Esophagus (tissue), 2 donors: ENCODE measurements around the gene RBMY1F. TPM values are rescaled to one million over a fixed set of nuclear protein-coding genes. Genes with fewer than 3 reads are reported as not detected.
"Not testable (repeated sequence)": the region's sequence is repeated elsewhere in the genome, so short reads cannot be mapped to it uniquely, and the experiment has no call there.

Source experiments
- H3K27ac ChIP-seq, 2 donors: one replicate each; pipeline ENCODE4 v1.5.1; 2013; ENCODE audit warnings: low read depth in 2 of 2, mild to moderate bottlenecking in 2 of 2, inconsistent platforms in 1 of 2, low read length in 1 of 2, moderate library complexity in 1 of 2
- H3K27me3 ChIP-seq, 2 donors: one replicate each; pipeline ENCODE4 v1.6.1; 2013; ENCODE audit warnings: low read length in 2 of 2, control low read depth in 1 of 2, mild to moderate bottlenecking in 1 of 2; ENCODE audit not compliant: insufficient read depth in 2 of 2, control insufficient read depth in 1 of 2
- H3K36me3 ChIP-seq, 2 donors: one replicate each; pipeline ENCODE4 v1.6.1; 2013; ENCODE audit warnings: low read length in 1 of 2; ENCODE audit not compliant: control insufficient read depth in 2 of 2, insufficient read depth in 2 of 2
- H3K4me1 ChIP-seq, 2 donors: one replicate each; pipeline ENCODE4 v1.6.1; 2013; ENCODE audit warnings: low read length in 1 of 2; ENCODE audit not compliant: control insufficient read depth in 2 of 2, insufficient read depth in 2 of 2
- H3K4me3 ChIP-seq, 2 donors: one replicate each; pipeline ENCODE4 v1.5.1; 2013; ENCODE audit warnings: low read length in 2 of 2, mild to moderate bottlenecking in 2 of 2, low read depth in 1 of 2, moderate library complexity in 1 of 2
- H3K9me3 ChIP-seq, 2 donors: one replicate each; pipeline ENCODE4 v1.6.1; 2013; ENCODE audit warnings: mild to moderate bottlenecking in 2 of 2, low read depth in 1 of 2, low read length in 1 of 2, moderate library complexity in 1 of 2; ENCODE audit not compliant: control insufficient read depth in 2 of 2, insufficient read depth in 1 of 2
- WGBS, 2 donors: extraction: QIAGEN DNeasy Blood & Tissue Kit; methylation state at CpG; one replicate each; pipeline ENCODE4 v1.1.7; 2013; 5-methylcytosine and 5-hydroxymethylcytosine counted together
- polyA plus RNA-seq, 2 donors: library from polyadenylated mRNA; stranded (reverse); fragments of 200-250 nt; gene quantifications; one replicate each; pipeline ENCODE4 v1.2.3, GENCODE V29; 2013
- donor health status: healthy with polysubstance abuse.
- donor health status: Bipolar disorder and iron deficiency.

Gene RBMY1F
- polyA plus RNA-seq: not detected

GRCh38 chrY:22182823-22183222, at the start of gene RBMY1F:
Gene RBMY1F, minus strand, starts transcription at chrY:22182923. Its CDS starts 1,954 bp downstream, at chrY:22180969.
- H3K4me3 ChIP-seq, H3K36me3 ChIP-seq, H3K27me3 ChIP-seq, H3K4me1 ChIP-seq, H3K27ac ChIP-seq, H3K9me3 ChIP-seq: not testable (repeated sequence)
- WGBS, 2 donors: no CpG with 5 or more reads among the region's 31 CpGs

- not testable (repeated sequence) for H3K4me1 ChIP-seq, H3K36me3 ChIP-seq, H3K27me3 ChIP-seq, H3K9me3 ChIP-seq, H3K27ac ChIP-seq, H3K4me3 ChIP-seq
- WGBS, 2 donors: no CpG with 5 or more reads among the region's 4 CpGs
Observed at GRCh38 chrY:22151144-22151543, 31.6 kb downstream of the RBMY1F start.

- not testable (repeated sequence) for H3K27me3 ChIP-seq, H3K4me3 ChIP-seq, H3K9me3 ChIP-seq, H3K36me3 ChIP-seq, H3K4me1 ChIP-seq, H3K27ac ChIP-seq
- WGBS, 2 donors: no CpG with 5 or more reads among the region's 8 CpGs
Observed at GRCh38 chrY:22141011-22141695, 41.6 kb downstream of the RBMY1F start.

- no CpG with 5 or more reads among the region's 3 CpGs for WGBS, 2 donors
- H3K27ac ChIP-seq, H3K36me3 ChIP-seq, H3K27me3 ChIP-seq, H3K4me3 ChIP-seq, H3K4me1 ChIP-seq, H3K9me3 ChIP-seq: not testable (repeated sequence)
Observed at GRCh38 chrY:22134719-22135118, 48.0 kb downstream of the RBMY1F start.

GRCh38 chrY:22130494-22130893, 52.2 kb downstream of the RBMY1F start:
- not testable (repeated sequence) for H3K4me3 ChIP-seq, H3K9me3 ChIP-seq, H3K36me3 ChIP-seq, H3K27ac ChIP-seq, H3K4me1 ChIP-seq, H3K27me3 ChIP-seq
- no CpG with 5 or more reads among the region's 8 CpGs for WGBS, 2 donors

Other genes starting within 250 kb of the RBMY1F start
- not detected for gene RBMY1J, start 220.5 kb upstream of the RBMY1F start, polyA plus RNA-seq